A549 treated with AZD9567 at 1 μM for 4 hours (cell line): ENCODE results near the gene MED23. TPM values are rescaled to one million over a fixed set of nuclear protein-coding genes. Genes with fewer than 3 reads are reported as not detected.

ENCODE experiments used
- total RNA-seq: library from RNA; stranded (reverse); fragments of 200-300 nt; extraction: Qiagen RNA extraction; gene quantifications from 5 replicates; pipeline ENCODE4 v1.2.3, GENCODE V29; 2022; ENCODE audit not compliant: insufficient read depth

MED23 gene
- 6.1 to 10.2 TPM (median 7.7 TPM) in 5 replicates for total RNA-seq

GRCh38 chr6:131627724-131628682 is at the start of gene MED23:
TSS of gene MED23 (minus strand) at chr6:131628242. CDS start at chr6:131628049, 193 bp downstream.

GRCh38 chr6:131636880-131637792 is 9.1 kb upstream of the MED23 start, which contains the start of gene ENPP3:
TSS of gene ENPP3 (plus strand) at chr6:131637302. CDS start at chr6:131637385, 83 bp downstream.

GRCh38 chr6:131572686-131573415 is 55.2 kb downstream of the MED23 start, which contains the start of gene ARG1:
TSS of gene ARG1 (plus strand) at chr6:131573226. CDS start at chr6:131573283, 57 bp downstream.

Other genes starting within 250 kb of the MED23 start
- not detected in 5 replicates for gene ARG1, start 55.0 kb downstream of the MED23 start, total RNA-seq
- not detected in 5 replicates for gene ENPP3, start 9.1 kb upstream of the MED23 start, total RNA-seq
- not detected in 5 replicates for gene OR2A4, start 73.2 kb upstream of the MED23 start, total RNA-seq
- not detected in 5 replicates for gene CTAGE9, start 82.8 kb upstream of the MED23 start, total RNA-seq
- 1.2 to 1.7 TPM (median 1.5 TPM) in 5 replicates for gene ENPP1, start 179.8 kb upstream of the MED23 start, total RNA-seq